ENCODE measurements around the gene MEDAG. TPM values are rescaled to one million over a fixed set of nuclear protein-coding genes. Genes with fewer than 3 reads are reported as not detected.

Gene MEDAG
- total RNA-seq, 3 donors from 2014 or later (not counting 1 experiment from before 2014, with no cell fraction given) = not detected

- H3K27ac Mint-ChIP-seq = no peak overlapping the region
- no peaks in the 10 kb centered on the region for H3K36me3 ChIP-seq (ENCODE audit: control insufficient read depth, insufficient read depth, low read length)
- no peak overlapping the region for H3K4me3 ChIP-seq (ENCODE audit: low read length)
- peaks cover 2% of the 10 kb centered on the region for H3K27me3 ChIP-seq (ENCODE audit: control insufficient read depth, insufficient read depth, low read length)
- ATAC-seq (no peak), DNase-seq (no peak)
- peaks cover 38 to 73% of the 10 kb centered on the region in 2 donors for H3K27me3 Mint-ChIP-seq (ENCODE audit: low read depth in 2 of 2)
- H3K9me3 ChIP-seq (ENCODE audit: control insufficient read depth, insufficient read depth, low read length) = no peaks in the 10 kb centered on the region
- H3K9me3 Mint-ChIP-seq = no peaks in the 10 kb centered on the region
- no peaks in the 10 kb centered on the region for H3K4me1 ChIP-seq (ENCODE audit: control insufficient read depth, insufficient read depth, low read length)
- no peaks in the 10 kb centered on the region for H3K4me1 Mint-ChIP-seq
- 93% methylated on average over 2 of the region's 3 CpGs for whole genome bisulfite sequencing (ENCODE audit: insufficient coverage)
- intact Hi-C loops (cut with micrococcal nuclease) = no loop called here
- TF ChIP-seq CTCF (IDR thresholded peaks at IDR 0.05) = no peak
- H3K27ac ChIP-seq (ENCODE audit: low read length) = no peak overlapping the region
- no peaks in the 10 kb centered on the region for H3K36me3 Mint-ChIP-seq
- H3K4me3 Mint-ChIP-seq = no peak overlapping the region
These were observed 27.2 kb downstream of the MEDAG start for GRCh38 chr13:30933354-30933670.

GRCh38 chr13:30934381-30934780, 28.3 kb downstream of the MEDAG start:
- Histone ChIP-seq H3K36me3 (ENCODE audit: control insufficient read depth, insufficient read depth, low read length) (no peaks in the 10 kb centered on the region), H3K4me3 (ENCODE audit: low read length) (no peak overlapping the region), H3K27me3 (ENCODE audit: control insufficient read depth, insufficient read depth, low read length) (peaks cover 2% of the 10 kb centered on the region), H3K4me1 (ENCODE audit: control insufficient read depth, insufficient read depth, low read length) (no peaks in the 10 kb centered on the region), H3K27ac (ENCODE audit: low read length) (no peak overlapping the region), H3K9me3 (ENCODE audit: control insufficient read depth, insufficient read depth, low read length) (no peaks in the 10 kb centered on the region)
- ATAC-seq (no peak), DNase-seq (no peak)
- H3K27me3 Mint-ChIP-seq (ENCODE audit: low read depth in 2 of 2) = peaks cover 32 to 68% of the 10 kb centered on the region in 2 donors
- 79% methylated on average over 6 of the region's 6 CpGs for WGBS (ENCODE audit: insufficient coverage)
- H3K36me3 Mint-ChIP-seq = no peaks in the 10 kb centered on the region
- no peak overlapping the region for H3K27ac Mint-ChIP-seq
- H3K9me3 Mint-ChIP-seq = no peaks in the 10 kb centered on the region
- intact Hi-C loops (cut with micrococcal nuclease) = no loop called here
- no peak overlapping the region for H3K4me3 Mint-ChIP-seq
- H3K4me1 Mint-ChIP-seq = no peaks in the 10 kb centered on the region
- TF ChIP-seq CTCF (IDR thresholded peaks at IDR 0.05) = no peak

- H3K27me3 Mint-ChIP-seq (ENCODE audit: low read depth in 2 of 2) = peaks cover 28 to 64% of the 10 kb centered on the region in 2 donors
- WGBS (ENCODE audit: insufficient coverage) = 84% methylated on average over 3 of the region's 3 CpGs
- no peaks in the 10 kb centered on the region for H3K36me3 ChIP-seq (ENCODE audit: control insufficient read depth, insufficient read depth, low read length)
- no peaks in the 10 kb centered on the region for H3K9me3 Mint-ChIP-seq
- H3K4me1 ChIP-seq (ENCODE audit: control insufficient read depth, insufficient read depth, low read length) = no peaks in the 10 kb centered on the region
- no peak for TF ChIP-seq CTCF (IDR thresholded peaks at IDR 0.05)
- H3K9me3 ChIP-seq (ENCODE audit: control insufficient read depth, insufficient read depth, low read length) = no peaks in the 10 kb centered on the region
- intact Hi-C loops (cut with micrococcal nuclease) = no loop called here
- H3K27ac Mint-ChIP-seq = no peak overlapping the region
- H3K4me3 ChIP-seq (ENCODE audit: low read length) = no peak overlapping the region
- ATAC-seq (no peak), DNase-seq (no peak)
- no peaks in the 10 kb centered on the region for H3K4me1 Mint-ChIP-seq
- no peak overlapping the region for H3K27ac ChIP-seq (ENCODE audit: low read length)
- H3K4me3 Mint-ChIP-seq = no peak overlapping the region
- peaks cover 2% of the 10 kb centered on the region for H3K27me3 ChIP-seq (ENCODE audit: control insufficient read depth, insufficient read depth, low read length)
- no peaks in the 10 kb centered on the region for H3K36me3 Mint-ChIP-seq
These were observed 28.7 kb downstream of the MEDAG start for GRCh38 chr13:30934803-30935202.

- no peak for TF ChIP-seq CTCF (IDR thresholded peaks at IDR 0.05)
- Histone ChIP-seq H3K27ac (ENCODE audit: low read length) (no peak overlapping the region), H3K9me3 (ENCODE audit: control insufficient read depth, insufficient read depth, low read length) (no peaks in the 10 kb centered on the region), H3K27me3 (ENCODE audit: control insufficient read depth, insufficient read depth, low read length) (peaks cover 2% of the 10 kb centered on the region), H3K36me3 (ENCODE audit: control insufficient read depth, insufficient read depth, low read length) (no peaks in the 10 kb centered on the region), H3K4me1 (ENCODE audit: control insufficient read depth, insufficient read depth, low read length) (no peaks in the 10 kb centered on the region), H3K4me3 (ENCODE audit: low read length) (no peak overlapping the region)
- peaks cover 18 to 44% of the 10 kb centered on the region in 2 donors for H3K27me3 Mint-ChIP-seq (ENCODE audit: low read depth in 2 of 2)
- no peak for DNase-seq
- no peak overlapping the region for H3K27ac Mint-ChIP-seq
- H3K36me3 Mint-ChIP-seq = no peaks in the 10 kb centered on the region
- no peaks in the 10 kb centered on the region for H3K4me1 Mint-ChIP-seq
- no peak overlapping the region for H3K4me3 Mint-ChIP-seq
- intact Hi-C loops (cut with micrococcal nuclease) = no loop called here
- H3K9me3 Mint-ChIP-seq = no peaks in the 10 kb centered on the region
- no peak for ATAC-seq
- 91% methylated on average over 4 of the region's 4 CpGs for WGBS (ENCODE audit: insufficient coverage)
These were observed 30.9 kb downstream of the MEDAG start for GRCh38 chr13:30936971-30937370.
